HG02623 (cell line): ENCODE data around the gene CHRM5.

Experiments
- ATAC-seq: cut with Tn5 transposase; IDR thresholded peaks from one replicate; pipeline ENCODE4 v1.9.1; 2021; ENCODE audit warnings: moderate library complexity; ENCODE audit not compliant: unreplicated experiment

Gene CHRM5, protein sequence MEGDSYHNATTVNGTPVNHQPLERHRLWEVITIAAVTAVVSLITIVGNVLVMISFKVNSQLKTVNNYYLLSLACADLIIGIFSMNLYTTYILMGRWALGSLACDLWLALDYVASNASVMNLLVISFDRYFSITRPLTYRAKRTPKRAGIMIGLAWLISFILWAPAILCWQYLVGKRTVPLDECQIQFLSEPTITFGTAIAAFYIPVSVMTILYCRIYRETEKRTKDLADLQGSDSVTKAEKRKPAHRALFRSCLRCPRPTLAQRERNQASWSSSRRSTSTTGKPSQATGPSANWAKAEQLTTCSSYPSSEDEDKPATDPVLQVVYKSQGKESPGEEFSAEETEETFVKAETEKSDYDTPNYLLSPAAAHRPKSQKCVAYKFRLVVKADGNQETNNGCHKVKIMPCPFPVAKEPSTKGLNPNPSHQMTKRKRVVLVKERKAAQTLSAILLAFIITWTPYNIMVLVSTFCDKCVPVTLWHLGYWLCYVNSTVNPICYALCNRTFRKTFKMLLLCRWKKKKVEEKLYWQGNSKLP

DNA sequence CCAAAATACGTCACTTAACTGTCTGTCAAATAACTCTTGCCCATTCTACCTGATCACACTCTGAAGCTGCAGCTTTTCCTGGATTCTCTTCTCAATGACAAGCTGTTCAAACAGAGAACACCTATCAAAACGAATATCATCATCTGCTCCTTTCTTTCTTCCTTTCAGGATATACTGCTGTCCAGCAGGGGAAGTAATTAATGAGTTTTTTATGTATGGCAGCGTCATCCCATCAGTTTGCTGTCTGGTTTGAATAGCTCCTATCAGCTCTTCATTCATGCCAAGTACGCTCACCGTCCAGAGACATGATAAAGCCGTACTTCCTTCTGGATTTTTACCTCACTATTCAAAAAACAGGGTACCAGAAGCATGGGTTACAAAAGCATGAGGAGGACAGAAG, at the start of gene CHRM5:
CHRM5 (plus strand) TSS at position 274 of the 400 bp plus-strand sequence. CDS start 94,221 bp downstream, outside the sequence.
- ATAC-seq, result no peak

DNA sequence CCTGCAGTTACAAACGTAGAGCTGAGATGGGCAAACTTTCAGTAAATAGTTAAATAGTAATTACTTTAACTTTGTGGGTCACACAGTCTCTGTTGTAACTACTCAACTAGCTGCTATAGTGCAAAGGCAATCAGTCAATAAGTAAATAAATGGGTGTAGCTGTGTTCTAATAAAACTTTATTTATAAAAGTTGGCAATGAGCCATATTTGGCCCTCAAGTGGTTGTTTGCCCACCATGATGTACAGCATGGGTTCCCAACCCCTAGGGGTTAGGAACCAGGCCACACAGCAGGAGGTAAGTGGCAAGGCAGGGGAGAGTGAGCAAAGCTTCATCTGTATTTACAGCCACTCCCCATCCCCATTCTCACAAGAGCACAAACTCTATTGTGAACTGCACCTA, 44.9 kb upstream of the CHRM5 start:
- ATAC-seq, result no peak

DNA sequence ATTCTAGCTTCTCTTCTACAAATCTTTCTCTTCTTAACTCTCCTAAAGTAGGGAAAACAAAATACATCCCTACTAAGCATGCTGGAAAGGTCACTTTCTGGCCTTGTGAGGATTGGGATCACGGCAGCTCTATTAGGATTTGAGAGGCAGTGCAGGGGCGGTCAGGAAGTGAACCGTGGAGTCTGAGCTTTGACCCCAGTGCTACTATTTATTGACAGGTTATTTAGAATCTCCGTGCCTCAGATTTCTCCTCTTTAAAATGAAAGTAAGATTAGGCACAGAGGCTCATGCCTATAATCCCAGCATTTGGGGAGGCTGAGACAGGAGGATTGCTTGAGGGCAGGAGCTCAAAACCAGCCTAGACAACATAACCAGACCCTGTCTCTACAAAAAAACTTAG, 42.0 kb upstream of the CHRM5 start:
- no peak for ATAC-seq

DNA sequence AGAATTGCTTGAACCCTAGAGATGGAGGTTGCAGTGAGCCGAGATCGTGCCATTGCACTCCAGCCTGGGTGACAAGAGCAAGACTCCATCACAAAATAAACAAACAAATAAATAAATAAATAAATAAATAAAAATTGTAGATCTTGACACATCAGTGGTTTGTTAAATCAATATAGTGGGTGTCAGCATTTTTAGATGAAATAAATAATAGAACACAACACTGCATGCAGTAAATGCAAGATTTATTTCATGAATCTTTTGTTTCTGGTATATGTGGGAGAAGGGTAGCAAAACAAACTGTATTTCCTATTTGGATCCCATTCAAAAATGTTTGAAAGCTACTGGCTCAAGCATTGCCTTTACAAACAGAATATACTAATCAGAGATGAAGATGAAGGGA, 35.6 kb upstream of the CHRM5 start:
- no peak for ATAC-seq

DNA sequence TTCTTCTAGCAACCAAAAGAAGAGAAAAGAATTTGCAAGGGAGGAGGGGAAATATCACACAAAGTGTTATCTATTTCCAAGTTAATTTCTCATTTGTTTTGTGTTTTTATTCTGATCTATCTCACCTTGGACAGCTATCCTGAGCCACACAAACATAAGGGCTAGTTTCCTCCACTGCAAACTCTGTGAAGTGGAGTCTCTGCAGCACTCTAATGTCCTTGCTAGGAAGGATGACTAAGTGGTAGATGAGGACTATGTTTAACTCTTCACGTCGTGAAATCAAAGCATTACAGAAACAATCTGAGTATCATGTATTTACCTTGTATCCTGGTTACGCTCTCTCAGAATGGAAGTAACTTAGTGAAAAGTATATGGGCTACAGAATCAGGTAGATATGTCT, 33.9 kb upstream of the CHRM5 start:
- ATAC-seq, result no peak

DNA sequence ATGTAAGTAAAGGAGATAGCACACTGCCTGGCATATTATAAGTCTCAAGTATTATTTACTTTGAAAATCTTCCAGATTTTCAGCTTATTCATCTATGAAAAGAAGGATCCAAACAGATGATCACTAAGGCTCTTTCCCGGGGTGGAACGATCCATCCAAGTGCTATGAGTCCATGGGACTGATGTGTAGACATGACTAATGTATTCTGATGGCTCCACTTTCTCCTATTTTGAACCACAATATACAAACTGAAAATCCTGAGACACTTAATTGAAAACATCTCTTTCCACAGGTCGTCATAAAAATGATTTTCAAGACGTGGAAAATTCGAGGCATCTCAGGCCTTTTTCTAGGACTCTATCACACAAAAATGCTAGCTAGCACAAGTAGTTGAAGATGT, 33.4 kb upstream of the CHRM5 start:
- ATAC-seq, result no peak

DNA sequence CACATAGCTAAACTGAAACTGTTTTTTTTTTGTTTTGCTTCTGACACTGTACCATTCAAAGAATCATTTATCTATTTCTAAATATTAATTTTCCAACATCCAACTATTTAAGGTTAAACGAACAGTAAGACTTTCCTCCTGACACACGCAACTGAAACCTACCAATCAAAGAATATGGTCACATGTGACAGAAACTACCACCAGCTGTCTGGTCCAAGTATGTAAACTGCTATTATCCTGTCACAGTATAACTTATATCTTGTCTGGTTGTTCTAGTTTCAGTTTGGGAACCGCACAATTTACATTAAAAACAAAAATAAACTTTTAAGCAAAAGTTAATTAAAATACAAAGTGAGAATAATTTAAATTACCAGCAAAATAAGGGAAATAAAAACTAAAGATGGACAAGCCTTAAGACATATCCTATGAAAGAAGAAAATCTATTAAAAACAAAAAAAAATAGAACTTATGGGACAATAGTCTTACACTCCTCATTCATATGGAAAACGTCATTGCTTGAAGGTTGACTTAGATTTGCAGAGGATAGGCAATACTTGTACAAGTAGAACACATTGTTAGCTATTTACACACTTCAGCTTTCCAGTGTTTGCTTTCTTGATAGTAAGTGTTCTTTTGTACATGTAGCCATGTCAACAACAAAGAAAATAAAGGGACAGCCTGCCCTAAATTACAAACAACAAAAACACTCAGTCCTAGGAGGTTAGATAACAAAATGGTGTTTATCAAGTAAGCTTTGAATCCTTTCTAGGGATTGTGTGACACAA, 26.8 kb upstream of the CHRM5 start:
- ATAC-seq, result peak; percentile 57

DNA sequence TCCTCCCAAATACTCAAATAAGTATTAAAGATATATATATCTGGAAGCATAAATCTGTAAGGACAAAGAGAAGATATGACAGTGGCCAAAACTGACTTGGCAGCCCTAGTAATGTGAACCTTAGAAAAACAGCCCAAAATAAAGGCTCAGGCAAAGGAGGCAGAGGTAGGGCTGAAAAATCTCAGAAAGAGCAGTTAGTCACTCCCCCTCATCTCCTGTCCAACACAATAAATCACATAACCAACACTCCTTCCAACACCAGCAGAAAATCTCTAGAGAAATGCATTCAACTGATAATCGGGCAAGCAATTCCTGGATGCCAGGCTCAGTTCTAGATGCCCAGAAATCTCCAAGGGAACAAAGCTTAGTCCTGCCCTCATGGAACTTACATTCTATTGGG, 22.1 kb upstream of the CHRM5 start:
- ATAC-seq, result no peak

DNA sequence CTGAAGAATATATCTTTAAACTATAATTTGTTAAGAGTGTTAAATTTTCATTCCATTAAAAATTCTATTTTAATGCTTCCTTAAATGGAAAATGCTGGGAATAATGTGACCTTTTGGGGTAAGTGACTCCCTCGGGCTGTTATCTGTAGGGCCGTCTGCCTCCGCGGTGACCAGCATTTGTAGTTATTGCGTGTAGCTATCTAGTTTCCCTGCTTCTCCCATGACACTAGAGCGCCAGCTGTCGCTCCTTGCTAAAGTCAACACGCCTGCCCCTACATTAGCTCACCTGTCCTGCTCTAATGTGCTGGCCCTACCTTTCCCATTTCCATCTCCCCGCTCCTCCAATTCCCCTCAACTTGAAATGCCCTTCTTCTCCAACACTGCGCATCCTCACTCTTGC, 12.4 kb upstream of the CHRM5 start:
- no peak for ATAC-seq

DNA sequence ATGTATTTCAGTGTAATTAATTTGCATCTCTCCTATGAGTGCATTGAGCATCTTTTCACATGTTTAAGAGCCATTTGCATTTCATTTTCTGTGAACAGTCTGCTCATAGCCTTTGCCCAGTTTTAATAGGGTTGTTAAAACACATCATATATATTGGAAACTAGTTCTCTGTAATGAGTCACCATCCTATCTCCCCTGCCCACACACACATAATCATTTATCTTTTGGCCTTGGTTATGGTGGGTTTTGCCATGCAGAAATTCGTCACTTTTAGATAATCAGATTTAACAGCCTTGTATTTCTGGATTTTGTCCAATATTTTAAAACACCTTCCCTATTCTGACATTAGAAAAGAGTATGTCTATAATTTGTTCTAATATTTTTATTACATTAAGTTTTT, 11.9 kb upstream of the CHRM5 start:
- no peak for ATAC-seq

DNA sequence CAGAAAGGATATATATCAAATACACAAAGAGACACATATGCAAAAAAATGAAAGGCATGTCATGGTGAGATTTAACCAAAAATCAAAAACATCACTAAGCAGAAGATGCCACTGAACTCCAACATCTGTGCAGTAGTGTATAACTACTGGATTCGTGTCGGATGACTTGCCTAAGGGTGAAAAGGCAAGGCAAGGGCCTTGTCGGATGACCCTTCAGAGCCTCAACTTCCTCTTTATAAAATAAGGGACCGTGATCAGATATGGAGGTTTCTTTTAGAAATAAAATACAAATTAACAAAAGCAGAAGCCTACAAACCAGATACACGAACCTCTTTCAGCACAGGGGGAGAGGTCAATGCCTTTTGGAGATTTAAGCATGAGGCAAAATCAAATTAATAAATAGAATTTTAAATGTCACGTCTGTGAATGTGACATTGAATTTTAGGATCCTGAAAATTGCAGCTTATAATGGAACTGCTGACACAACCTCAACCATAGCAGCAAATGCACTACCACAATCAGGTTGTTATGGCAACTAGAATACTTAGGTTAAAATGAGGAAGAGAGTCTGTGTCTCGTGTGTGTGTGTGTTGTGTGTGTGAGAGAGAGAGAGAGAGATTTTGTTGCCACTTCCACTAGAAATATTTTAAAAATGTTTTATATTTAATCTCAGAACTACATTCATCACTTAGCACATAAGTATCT, 8.3 kb upstream of the CHRM5 start:
- ATAC-seq, result no peak

DNA sequence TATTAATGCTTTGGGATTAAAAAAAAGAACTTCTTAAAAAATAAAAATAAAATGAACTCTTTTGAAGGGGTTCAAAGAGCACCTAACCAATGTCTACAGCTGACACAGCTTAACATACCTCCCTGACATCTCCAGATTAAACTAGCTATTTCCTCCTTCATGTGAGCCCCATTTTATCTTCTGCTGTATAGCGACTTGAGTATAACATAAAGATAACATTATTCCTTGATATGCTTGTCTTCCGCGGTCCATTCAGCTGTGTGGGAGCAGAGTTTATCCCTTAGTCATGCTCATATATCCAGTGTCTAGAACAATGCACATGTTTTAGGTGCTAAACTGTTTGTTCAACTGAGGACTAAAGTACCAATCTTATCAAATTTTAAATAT, 7.8 kb upstream of the CHRM5 start:
- no peak for ATAC-seq

DNA sequence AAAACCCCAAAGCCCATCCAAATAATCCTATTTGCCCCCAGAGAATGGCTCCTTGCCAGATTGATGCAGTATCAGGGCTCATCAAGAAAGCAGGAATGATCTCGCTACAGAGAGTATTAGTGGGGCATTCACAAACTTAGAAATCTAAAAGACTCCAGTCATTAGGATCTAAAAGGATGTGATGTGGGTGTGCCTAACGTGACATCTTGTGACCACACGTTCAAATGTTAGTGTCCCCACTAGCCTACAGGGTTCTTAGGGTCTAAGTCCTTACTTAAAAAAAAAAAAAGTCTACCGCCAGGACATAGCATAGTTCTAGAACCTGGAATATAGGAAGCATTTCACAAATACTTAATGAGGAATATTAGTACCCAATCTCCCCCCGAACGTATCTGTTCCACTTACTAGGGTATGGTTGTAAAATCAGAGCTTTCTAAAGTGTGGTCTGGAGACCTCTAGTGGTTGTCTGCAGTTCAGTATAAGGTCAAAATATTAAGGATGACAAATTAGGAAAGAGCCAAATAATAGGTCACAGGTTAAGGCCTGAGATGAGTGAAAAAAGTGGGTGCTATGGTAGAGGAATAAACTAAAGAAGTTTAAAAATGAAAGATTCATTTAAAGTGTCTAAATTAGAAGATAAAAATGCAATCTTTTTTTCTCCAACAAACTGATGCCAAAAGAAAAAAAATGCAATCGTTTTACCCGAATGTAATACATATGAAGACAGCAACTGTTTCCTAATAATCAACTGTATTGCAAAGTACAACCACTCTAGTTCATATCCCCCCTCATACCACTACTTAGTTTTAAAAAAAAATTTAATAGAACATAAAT, 4.2 kb upstream of the CHRM5 start:
- no peak for ATAC-seq

DNA sequence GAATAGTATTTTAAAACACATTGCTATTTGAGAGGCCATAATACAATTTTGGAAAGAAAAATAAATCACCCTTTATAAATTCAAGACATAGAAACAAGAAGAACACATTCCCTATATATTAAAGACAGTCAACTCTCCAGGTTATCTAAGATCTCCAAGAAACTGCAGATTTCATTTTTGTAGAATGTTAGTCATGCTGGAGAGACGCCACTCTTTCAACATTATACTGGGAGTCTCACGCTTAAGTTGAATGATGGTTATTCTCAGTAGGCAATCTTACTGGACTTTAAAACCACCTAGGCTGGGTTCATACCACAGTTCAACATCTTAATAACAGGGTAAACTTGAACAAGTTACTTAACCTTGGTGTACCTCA, 3.6 kb upstream of the CHRM5 start:
- no peak for ATAC-seq

DNA sequence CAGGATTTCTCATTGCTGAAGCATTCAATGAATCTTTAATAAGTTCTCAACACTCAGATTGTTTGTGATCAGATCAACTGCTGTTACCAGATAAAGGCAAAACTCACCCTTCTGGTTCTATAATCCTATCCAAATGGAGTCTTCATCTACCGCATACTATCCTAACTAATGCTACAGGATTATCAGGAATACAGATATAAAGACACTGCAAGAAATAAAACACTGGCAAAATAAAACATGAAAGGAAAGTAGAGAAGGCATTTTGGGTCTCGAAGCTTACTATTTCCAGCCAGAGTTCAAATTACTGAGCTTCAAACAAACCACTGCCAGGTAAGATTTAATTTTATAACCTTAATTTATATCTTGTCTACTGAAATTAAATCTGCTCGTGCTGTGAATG, 524 bp downstream of the CHRM5 start:
- no peak for ATAC-seq

DNA sequence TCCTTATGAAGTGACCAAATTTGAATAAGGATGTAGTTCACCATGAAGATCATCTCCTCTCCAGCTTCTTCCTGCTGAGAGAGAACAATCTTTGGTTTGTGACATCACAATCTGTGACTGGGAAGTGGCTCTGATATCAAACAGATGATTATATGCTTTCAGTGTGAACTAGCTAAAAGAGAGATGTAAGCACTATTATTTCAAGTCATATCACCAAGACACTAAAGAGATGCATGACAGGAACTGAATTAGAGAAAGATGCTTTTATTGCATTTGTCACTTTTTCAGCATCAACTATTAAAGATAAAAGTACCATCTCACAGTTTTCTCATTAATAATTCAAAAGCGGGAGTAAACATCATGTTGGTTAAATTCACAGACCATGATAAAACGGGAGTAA, 3.5 kb downstream of the CHRM5 start:
- no peak for ATAC-seq

DNA sequence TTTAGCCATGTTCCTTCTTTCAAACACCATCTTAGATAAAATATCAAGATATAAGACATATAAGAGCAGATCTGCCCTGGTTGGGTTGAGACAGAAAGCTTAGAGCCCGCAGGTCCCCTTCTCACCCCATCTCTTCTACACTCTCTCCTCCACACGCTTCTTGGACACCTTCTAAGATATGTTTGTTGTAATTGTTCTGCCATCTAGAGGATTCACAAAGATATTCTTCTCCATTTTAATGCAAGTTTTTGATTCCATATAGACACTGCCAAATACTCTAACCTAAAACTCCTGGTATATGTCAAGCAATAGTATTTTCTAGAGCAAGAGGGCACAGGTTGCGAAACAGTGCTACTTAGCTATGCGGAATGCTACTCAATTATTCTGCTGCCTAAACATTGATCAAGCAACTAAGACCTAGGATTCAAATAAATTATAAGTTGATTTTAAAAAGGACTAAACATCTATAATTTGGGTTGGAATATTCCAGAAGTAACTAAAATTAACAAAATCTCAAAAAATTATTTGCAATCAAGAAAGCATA, 6.8 kb downstream of the CHRM5 start:
- no peak for ATAC-seq

DNA sequence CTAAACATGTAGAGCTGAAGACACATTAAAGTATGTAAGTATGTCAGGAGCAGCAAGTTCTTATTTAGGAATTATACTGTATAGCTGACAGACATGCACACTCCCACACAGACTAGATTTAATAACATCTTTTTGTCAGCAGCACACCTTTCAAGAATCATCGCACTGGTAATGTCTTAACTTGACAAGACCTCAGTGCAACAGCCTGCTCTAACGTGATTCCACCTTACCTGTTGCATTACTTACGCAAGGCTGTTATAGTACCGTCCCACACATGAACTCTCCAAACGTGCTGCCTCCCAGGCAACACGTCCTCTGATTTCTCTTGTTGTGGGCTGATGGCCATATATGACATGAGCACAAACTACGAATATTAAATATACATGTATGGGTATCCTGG, 11.9 kb downstream of the CHRM5 start:
- ATAC-seq, result no peak

DNA sequence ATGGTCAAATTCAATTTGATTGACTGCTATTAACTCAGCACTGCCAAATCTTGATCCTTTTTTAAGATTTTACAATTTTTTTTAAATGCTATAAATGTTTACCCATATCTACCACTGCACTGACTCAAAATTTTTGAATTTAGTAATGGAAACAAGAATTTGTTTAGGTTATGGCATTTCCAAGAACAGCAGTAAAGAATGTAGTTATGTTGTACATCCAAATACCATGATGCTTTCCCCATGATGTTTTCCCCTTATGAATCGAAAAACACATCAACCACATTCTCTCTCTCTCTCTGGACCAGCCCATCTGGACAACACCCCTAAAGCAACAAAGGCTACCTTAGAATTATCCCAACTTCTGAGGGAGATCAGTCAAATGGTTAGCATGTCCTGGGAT, 14.2 kb downstream of the CHRM5 start:
- ATAC-seq, result no peak

DNA sequence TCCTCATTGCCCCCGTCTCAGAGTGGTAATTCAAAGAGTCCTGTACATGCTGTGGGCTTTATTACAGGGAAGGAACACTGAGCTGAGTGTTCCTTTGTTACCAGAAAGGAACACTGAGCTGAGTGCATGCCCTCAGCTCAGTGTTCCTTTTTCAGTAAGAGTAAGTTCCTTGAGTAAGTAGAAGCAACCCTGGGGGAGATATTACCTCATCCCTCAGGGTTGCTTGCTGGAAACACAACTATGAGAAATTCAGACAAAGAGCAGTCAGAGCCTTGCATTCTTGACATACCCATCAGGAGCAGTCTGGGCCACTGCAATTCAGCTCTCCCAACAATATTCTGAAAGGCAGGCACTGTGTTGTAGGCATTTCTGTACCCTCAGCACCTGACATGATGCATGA, 17.0 kb downstream of the CHRM5 start:
- no peak for ATAC-seq
